ENCODE measurements around the gene ANO7.

GRCh38 chr2:241216211-241216761 is 27.8 kb downstream of the ANO7 start:
- no peak for TF ChIP-seq EZH2 (IDR thresholded peaks at IDR 0.05; ENCODE audit: borderline replicate concordance, insufficient read depth, low read depth, low read length, poor library complexity, severe bottlenecking)
- TF ChIP-seq CTCF (IDR thresholded peaks at IDR 0.05) = no peak

Data from B cell (primary cell).